ENCODE measurements around the gene ZNF211.

- no peak for TF ChIP-seq CTCF (IDR thresholded peaks at IDR 0.05; ENCODE audit: low read depth, low read length)
- TF ChIP-seq EZH2phosphoT487 (IDR thresholded peaks at IDR 0.05; ENCODE audit: low read depth) = no peak
These were observed 17.6 kb upstream of the ZNF211 start for GRCh38 chr19:57615346-57615745.
